Transverse colon (tissue), 4 donors: ENCODE data around the gene BST2. TPM values are rescaled to one million over a fixed set of nuclear protein-coding genes. Genes with fewer than 3 reads are reported as not detected.
A peak's percentile ranks its signal among the peaks of the same experiment; 100 is the strongest.

Source experiments
- DNase-seq: peaks from one replicate; pipeline ENCODE4 v3.0.0-alpha.2; 2019
- H3K27ac ChIP-seq, 4 donors: fragments of 200-600 bp; sonication (generic); 2 replicates each; pipeline ENCODE4 v1.5.1; 2016 to 2018; ENCODE audit warnings: inconsistent platforms in 4 of 4
- H3K27me3 ChIP-seq: fragments of 200-600 bp; sonication (generic); 2 replicates; pipeline ENCODE4 v1.5.1; 2017; ENCODE audit warnings: inconsistent platforms
- H3K36me3 ChIP-seq, 4 donors: fragments of 200-600 bp; sonication (generic); 2 replicates each; pipeline ENCODE4 v1.5.1; 2017 to 2019; ENCODE audit warnings: inconsistent platforms in 4 of 4
- H3K4me1 ChIP-seq, 4 donors: fragments of 200-600 bp; sonication (generic); 2 replicates each; pipeline ENCODE4 v1.5.1; 2017 to 2020; ENCODE audit warnings: inconsistent platforms in 4 of 4
- H3K4me3 ChIP-seq, 4 donors: fragments of 200-600 bp; sonication (generic); 1 replicate in 1 of 4; 2 replicates in 3 of 4; pipeline versions ENCODE4 v1.5.1 to v1.6.1; 2017 to 2019; ENCODE audit warnings: inconsistent platforms in 4 of 4
- H3K9me3 ChIP-seq, 2 donors: fragments of 200-600 bp; sonication (generic); 2 replicates each; pipeline ENCODE4 v1.5.1; 2017 to 2019; ENCODE audit warnings: inconsistent platforms in 2 of 2
- EP300 ChIP-seq: sonication (generic); formaldehyde crosslinking; IDR thresholded peaks from one replicate; pipeline ENCODE4 v1.6.1; 2017; ENCODE audit warnings: antibody characterized with exemption, low read depth
- POLR2A ChIP-seq: fragments of 450-650 bp; IDR thresholded peaks from one replicate; pipeline ENCODE4 v1.6.1; 2016; ENCODE audit warnings: antibody characterized with exemption, mild to moderate bottlenecking, moderate library complexity
- POLR2AphosphoS5 ChIP-seq, 3 donors: sonication (generic); formaldehyde crosslinking; IDR thresholded peaks; one replicate each; pipeline ENCODE4 v1.6.1; 2016; ENCODE audit warnings: antibody characterized with exemption in 3 of 3
- WGBS, 2 donors: methylation state at CpG; one replicate each; pipeline ENCODE4 v1.1.5; 2018; ENCODE audit warnings: low coverage in 1 of 2; 5-methylcytosine and 5-hydroxymethylcytosine counted together
- in situ Hi-C, 4 donors: fragments of 200-750 bp; cut with MboI; loops; one replicate each; pipeline versions ENCODE4 v1.15.0 to v1.15.1; 2017; ENCODE audit warnings: low sequenced_read_pairs in 3 of 4, low pct_ligation_motif_present in 1 of 4, low pct_unique_long_range_greater_than_20kb in 1 of 4
- intact Hi-C: fragments of 100-400 bp; cut with DNase I; formaldehyde crosslinking; loops from one replicate; pipeline ENCODE4 v1.15.1; 2023; ENCODE audit warnings: low total_unique reads
- total RNA-seq, 4 donors: library from RNA; depleted of rRNA; stranded (reverse); fragments of >200 nt; gene quantifications; one replicate each; pipeline ENCODE4 v1.1.0, GENCODE V29; 2016
- TF ChIP-seq, protein P1 (sequence below), 5 experiments: fragments of 200-600 bp in 3 of 5; fragments of 450-650 bp in 2 of 5; sonication (generic) in 3 of 5; IDR thresholded peaks; 1 replicate in 2 of 5; 2 replicates in 3 of 5; pipeline ENCODE4 v1.5.1; 2016 to 2017; ENCODE audit warnings: antibody characterized with exemption in 5 of 5, inconsistent platforms in 3 of 5, mild to moderate bottlenecking in 2 of 5, moderate library complexity in 1 of 5

Gene BST2
- total RNA-seq, 4 donors from 2014 or later = 5.6 to 39.2 (median 19.9) TPM

- WGBS, 2 donors = 60 to 87% methylated on average over 1 to 11 of the region's 11 CpGs
- in situ Hi-C loops (no loop called here), intact Hi-C loops (no loop called here)
- no peak for TF ChIP-seq EP300
- TF ChIP-seq POLR2AphosphoS5 (IDR thresholded peaks at IDR 0.05) = no peak
- TF ChIP-seq, protein P1, sequence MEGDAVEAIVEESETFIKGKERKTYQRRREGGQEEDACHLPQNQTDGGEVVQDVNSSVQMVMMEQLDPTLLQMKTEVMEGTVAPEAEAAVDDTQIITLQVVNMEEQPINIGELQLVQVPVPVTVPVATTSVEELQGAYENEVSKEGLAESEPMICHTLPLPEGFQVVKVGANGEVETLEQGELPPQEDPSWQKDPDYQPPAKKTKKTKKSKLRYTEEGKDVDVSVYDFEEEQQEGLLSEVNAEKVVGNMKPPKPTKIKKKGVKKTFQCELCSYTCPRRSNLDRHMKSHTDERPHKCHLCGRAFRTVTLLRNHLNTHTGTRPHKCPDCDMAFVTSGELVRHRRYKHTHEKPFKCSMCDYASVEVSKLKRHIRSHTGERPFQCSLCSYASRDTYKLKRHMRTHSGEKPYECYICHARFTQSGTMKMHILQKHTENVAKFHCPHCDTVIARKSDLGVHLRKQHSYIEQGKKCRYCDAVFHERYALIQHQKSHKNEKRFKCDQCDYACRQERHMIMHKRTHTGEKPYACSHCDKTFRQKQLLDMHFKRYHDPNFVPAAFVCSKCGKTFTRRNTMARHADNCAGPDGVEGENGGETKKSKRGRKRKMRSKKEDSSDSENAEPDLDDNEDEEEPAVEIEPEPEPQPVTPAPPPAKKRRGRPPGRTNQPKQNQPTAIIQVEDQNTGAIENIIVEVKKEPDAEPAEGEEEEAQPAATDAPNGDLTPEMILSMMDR (IDR thresholded peaks at IDR 0.05) = no peak
- no peak for TF ChIP-seq POLR2A
- Histone ChIP-seq H3K36me3 (no peaks in the 10 kb centered on the region), H3K9me3 (no peaks in the 10 kb centered on the region), H3K4me1 (peaks cover 0 to 27% (median 6%) of the 10 kb centered on the region in 4 donors), H3K27ac (peak overlapping the region in 2 of 4 donors; percentile 29 to 77), H3K27me3 (no peaks in the 10 kb centered on the region), H3K4me3 (no peak overlapping the region)
- no peak for DNase-seq
Measured at GRCh38 chr19:17411801-17412200, 6.4 kb upstream of the BST2 start.

GRCh38 chr19:17409990-17410389 lies 4.6 kb upstream of the BST2 start:
- Histone ChIP-seq H3K4me3 (no peak overlapping the region), H3K27ac (no peak overlapping the region), H3K4me1 (peaks cover 0 to 38% (median 12%) of the 10 kb centered on the region in 4 donors), H3K9me3 (no peaks in the 10 kb centered on the region), H3K36me3 (no peaks in the 10 kb centered on the region), H3K27me3 (no peaks in the 10 kb centered on the region)
- WGBS, 2 donors = 90 to 92% methylated on average over 2 to 9 of the region's 9 CpGs
- DNase-seq = no peak
- intact Hi-C loops = no loop called here
- in situ Hi-C loops = no loop called here
- TF ChIP-seq, protein P1 (IDR thresholded peaks at IDR 0.05) = no peak
- no peak for TF ChIP-seq POLR2AphosphoS5 (IDR thresholded peaks at IDR 0.05)
- TF ChIP-seq EP300 = no peak
- no peak for TF ChIP-seq POLR2A

- no peaks in the 10 kb centered on the region for H3K27me3 ChIP-seq
- peak overlapping the region in 2 of 4 donors; percentile 16 to 51 for H3K4me3 ChIP-seq
- in situ Hi-C loops (no loop called here), intact Hi-C loops (no loop called here)
- peak overlapping the region; percentile 79 to 86 (median 86) for H3K27ac ChIP-seq
- TF ChIP-seq POLR2A (no peak), POLR2AphosphoS5 (IDR thresholded peaks at IDR 0.05) (no peak), EP300 (no peak)
- TF ChIP-seq, protein P1 (IDR thresholded peaks at IDR 0.05) = no peak
- no peaks in the 10 kb centered on the region for H3K9me3 ChIP-seq
- H3K36me3 ChIP-seq = no peaks in the 10 kb centered on the region
- WGBS, 2 donors = 30% methylated on average over 2 of the region's 2 CpGs; no CpG with 5 or more reads in 1 of the 2 donors
- no peak for DNase-seq
- peaks cover 8 to 37% (median 10%) of the 10 kb centered on the region in 4 donors for H3K4me1 ChIP-seq
Measured at GRCh38 chr19:17406887-17407196, 1.4 kb upstream of the BST2 start.

DNA sequence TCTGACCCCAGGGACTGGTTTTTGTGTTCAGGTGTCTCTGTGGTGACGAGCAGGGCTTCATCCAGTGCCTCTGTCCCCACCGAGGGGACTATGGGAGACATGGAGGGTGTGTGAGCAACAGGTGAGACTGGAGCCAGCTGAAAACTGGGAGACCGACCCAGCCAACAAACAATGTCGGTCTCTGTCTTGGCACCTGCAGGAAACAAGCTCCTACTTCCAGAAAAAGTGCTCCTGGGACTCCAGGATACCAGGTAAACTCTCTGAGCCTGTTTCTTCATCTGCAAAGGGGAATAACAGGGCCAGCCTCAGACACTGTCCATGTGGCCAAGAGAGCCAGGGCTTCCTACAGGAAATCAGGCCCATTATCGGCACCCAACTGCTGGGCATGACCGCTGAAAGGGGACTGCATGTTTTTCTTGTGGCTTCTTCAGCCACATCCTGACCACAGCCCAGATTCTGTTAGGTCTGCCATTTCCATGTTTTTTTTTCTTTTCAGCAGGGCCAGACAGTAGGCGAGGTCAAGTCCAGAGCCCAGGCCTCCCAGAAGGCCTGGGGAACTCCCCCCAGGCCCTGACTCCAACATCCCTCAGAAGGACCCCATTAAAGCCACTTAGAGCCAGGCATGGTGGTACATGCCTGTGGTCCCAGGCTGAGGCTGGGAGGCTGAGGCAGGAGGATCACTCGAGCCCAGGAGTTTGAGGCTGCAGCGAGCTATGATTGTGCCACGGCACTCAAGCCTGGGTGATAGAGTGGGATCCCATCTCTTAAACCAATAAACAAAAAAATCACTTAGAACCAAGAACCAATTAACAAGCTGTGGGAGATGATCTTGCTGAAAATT lies 836 bp upstream of the BST2 start:
- Histone ChIP-seq H3K9me3 (no peaks in the 10 kb centered on the region), H3K4me1 (peaks cover 8 to 37% (median 10%) of the 10 kb centered on the region in 4 donors), H3K27ac (peak overlapping the region; percentile 79 to 86 (median 86)), H3K36me3 (no peaks in the 10 kb centered on the region), H3K4me3 (peak overlapping the region in 3 of 4 donors; percentile 16 to 51 (median 28)), H3K27me3 (no peaks in the 10 kb centered on the region)
- 65% methylated on average over 10 of the region's 10 CpGs; no CpG with 5 or more reads in 1 of the 2 donors for WGBS, 2 donors
- in situ Hi-C loops = no loop called here
- DNase-seq = peak; percentile 48
- TF ChIP-seq, protein P1 (IDR thresholded peaks at IDR 0.05) = no peak
- TF ChIP-seq EP300 = no peak
- intact Hi-C loops = no loop called here
